A549 treated with AZD2906 at 1 μM for 4 hours (cell line): ENCODE results near the gene STK38L. TPM values are rescaled to one million over a fixed set of nuclear protein-coding genes. Genes with fewer than 3 reads are reported as not detected.

Source experiments
- total RNA-seq: library from RNA; stranded (reverse); fragments of 200-300 nt; extraction: Qiagen RNA extraction; gene quantifications from 5 replicates; pipeline ENCODE4 v1.2.3, GENCODE V29; 2022

STK38L gene
- 8.4 to 14.7 TPM (median 10.4 TPM) in 5 replicates for total RNA-seq

GRCh38 chr12:27243804-27244688 lies at the start of gene STK38L:
Gene STK38L (plus strand): TSS chr12:27244286. CDS start chr12:27297721, 53,435 bp downstream.

GRCh38 chr12:27332714-27333402 lies 88.8 kb downstream of the STK38L start, which contains the start of gene BMAL2:
Gene BMAL2 (plus strand): TSS chr12:27332836. CDS start chr12:27333073, 237 bp downstream.

Other genes with a start within 250 kb of the STK38L start
- 72.0 to 74.5 TPM (median 72.9 TPM) in 5 replicates for gene TM7SF3, start 229.9 kb upstream of the STK38L start, total RNA-seq
- gene MED21, start 221.7 kb upstream of the STK38L start, total RNA-seq = 23.1 to 32.2 TPM (median 27.0 TPM) in 5 replicates
- gene C12orf71, start 161.7 kb upstream of the STK38L start, total RNA-seq = not detected in 5 replicates
- gene BMAL2, start 88.5 kb downstream of the STK38L start, total RNA-seq = 11.3 to 17.4 TPM (median 13.6 TPM) in 5 replicates
- 0.09 to 0.18 TPM (median 0.10 TPM) in 3 of 5 replicates, not detected in the others for gene SMCO2, start 202.4 kb downstream of the STK38L start, total RNA-seq